GM12864 (cell line): ENCODE data around the gene PREPL.

Source experiments
- DNase-seq: peaks from one replicate; pipeline ENCODE4 v3.0.0-alpha.2; 2011; ENCODE audit warnings: low read depth
- H3K4me3 ChIP-seq: 2 replicates; pipeline ENCODE4 v1.5.1; 2011; ENCODE audit warnings: mild to moderate bottlenecking, low read depth, low read length, control low read depth
- CTCF ChIP-seq: IDR thresholded peaks from 2 replicates; pipeline ENCODE4 v1.5.1; 2011; ENCODE audit warnings: low read depth, mild to moderate bottlenecking, moderate library complexity, low read length, control low read depth, inconsistent platforms; ENCODE audit errors: missing control alignments

PREPL gene

GRCh38 chr2:44328750-44329149 is 32.5 kb downstream of the PREPL start:
- H3K4me3 ChIP-seq, result no peak overlapping the region
- no peak for TF ChIP-seq CTCF
- no peak for DNase-seq

GRCh38 chr2:44326548-44327264 is 34.6 kb downstream of the PREPL start:
- DNase-seq, result no peak
- no peak for TF ChIP-seq CTCF
- no peak overlapping the region for H3K4me3 ChIP-seq

GRCh38 chr2:44325897-44326296 is 35.4 kb downstream of the PREPL start:
- no peak for DNase-seq
- TF ChIP-seq CTCF, result no peak
- H3K4me3 ChIP-seq, result no peak overlapping the region

- no peak for TF ChIP-seq CTCF
- no peak overlapping the region for H3K4me3 ChIP-seq
- no peak for DNase-seq
These were observed 36.3 kb downstream of the PREPL start for GRCh38 chr2:44324971-44325426.

GRCh38 chr2:44321360-44321759 is 39.9 kb downstream of the PREPL start:
- no peak overlapping the region for H3K4me3 ChIP-seq
- TF ChIP-seq CTCF, result no peak
- DNase-seq, result no peak

GRCh38 chr2:44320832-44321231 is 40.5 kb downstream of the PREPL start:
- DNase-seq, result no peak
- TF ChIP-seq CTCF, result no peak
- H3K4me3 ChIP-seq, result no peak overlapping the region

- H3K4me3 ChIP-seq, result no peak overlapping the region
- no peak for DNase-seq
- TF ChIP-seq CTCF, result no peak
These were observed 45.3 kb downstream of the PREPL start for GRCh38 chr2:44315945-44316344.
